Fibroblast of the aortic adventitia (primary cell): ENCODE data around the gene DNAJA4. TPM values are rescaled to one million over a fixed set of nuclear protein-coding genes. Genes with fewer than 3 reads are reported as not detected.
A peak's percentile ranks its signal among the peaks of the same experiment; 100 is the strongest.

Experiments
- DNase-seq: peaks from one replicate; pipeline ENCODE4 v3.0.0-alpha.2; 2010; ENCODE audit warnings: low read depth
- H3K4me3 ChIP-seq: 2 replicates; pipeline ENCODE4 v1.5.1; 2011; ENCODE audit warnings: low read depth, mild to moderate bottlenecking, control low read depth, low read length, moderate library complexity
- total RNA-seq: library from RNA; depleted of rRNA; stranded (reverse); fragments of >200 nt; gene quantifications from 2 replicates; pipeline ENCODE4 v1.2.3, GENCODE V29; 2012; ENCODE audit warnings: low replicate concordance
- TF ChIP-seq, protein P1 (sequence below): IDR thresholded peaks from 2 replicates; pipeline ENCODE4 v1.5.1; 2011; ENCODE audit warnings: mild to moderate bottlenecking, low read length, control low read depth, inconsistent platforms; ENCODE audit not compliant: insufficient read depth

DNAJA4 gene
- total RNA-seq, 1 donor = 2.3 TPM

DNA sequence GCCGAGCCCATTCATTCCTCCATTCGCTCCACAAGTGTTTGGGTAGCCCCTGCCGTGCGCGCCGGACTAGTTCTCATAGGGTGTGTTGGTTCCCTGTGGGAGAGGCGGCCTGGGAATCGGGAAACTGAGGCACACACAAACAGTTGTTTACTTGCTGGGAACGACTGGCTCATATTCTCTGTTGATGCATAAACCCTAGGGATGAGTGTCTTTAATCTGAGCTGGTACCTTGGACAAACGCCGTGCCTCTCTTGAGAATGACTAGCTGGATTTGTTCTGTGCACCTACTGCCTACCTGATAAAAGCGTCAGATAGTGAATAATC lies 737 bp downstream of the DNAJA4 start:
- peak overlapping the region; percentile 47 for H3K4me3 ChIP-seq
- TF ChIP-seq, protein P1, sequence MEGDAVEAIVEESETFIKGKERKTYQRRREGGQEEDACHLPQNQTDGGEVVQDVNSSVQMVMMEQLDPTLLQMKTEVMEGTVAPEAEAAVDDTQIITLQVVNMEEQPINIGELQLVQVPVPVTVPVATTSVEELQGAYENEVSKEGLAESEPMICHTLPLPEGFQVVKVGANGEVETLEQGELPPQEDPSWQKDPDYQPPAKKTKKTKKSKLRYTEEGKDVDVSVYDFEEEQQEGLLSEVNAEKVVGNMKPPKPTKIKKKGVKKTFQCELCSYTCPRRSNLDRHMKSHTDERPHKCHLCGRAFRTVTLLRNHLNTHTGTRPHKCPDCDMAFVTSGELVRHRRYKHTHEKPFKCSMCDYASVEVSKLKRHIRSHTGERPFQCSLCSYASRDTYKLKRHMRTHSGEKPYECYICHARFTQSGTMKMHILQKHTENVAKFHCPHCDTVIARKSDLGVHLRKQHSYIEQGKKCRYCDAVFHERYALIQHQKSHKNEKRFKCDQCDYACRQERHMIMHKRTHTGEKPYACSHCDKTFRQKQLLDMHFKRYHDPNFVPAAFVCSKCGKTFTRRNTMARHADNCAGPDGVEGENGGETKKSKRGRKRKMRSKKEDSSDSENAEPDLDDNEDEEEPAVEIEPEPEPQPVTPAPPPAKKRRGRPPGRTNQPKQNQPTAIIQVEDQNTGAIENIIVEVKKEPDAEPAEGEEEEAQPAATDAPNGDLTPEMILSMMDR = no peak
- no peak for DNase-seq

DNA sequence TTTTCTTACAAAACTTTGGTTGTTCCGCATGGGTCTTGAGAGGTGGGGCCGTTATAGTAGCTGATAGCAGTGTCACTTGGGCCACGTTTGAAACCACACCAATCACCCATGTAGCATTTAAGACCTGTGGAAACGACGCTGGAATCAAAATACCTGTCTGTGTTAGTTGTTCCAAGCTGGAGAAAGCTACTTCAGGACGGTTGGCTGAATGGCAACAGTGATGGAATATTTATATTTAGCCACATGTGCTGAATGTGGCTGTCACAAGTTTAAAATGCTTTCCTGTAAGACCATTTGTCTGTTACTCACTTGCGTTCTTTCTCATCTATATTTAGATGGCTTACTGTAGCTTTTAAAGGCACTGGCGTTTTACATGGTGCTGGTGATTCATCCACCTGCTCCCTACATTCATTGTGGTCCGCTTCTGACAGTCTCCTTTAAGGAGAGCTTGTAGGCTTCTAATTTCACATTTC lies 1.4 kb downstream of the DNAJA4 start:
- TF ChIP-seq, protein P1 = no peak
- peak; percentile 32 for DNase-seq
- H3K4me3 ChIP-seq = no peak overlapping the region

DNA sequence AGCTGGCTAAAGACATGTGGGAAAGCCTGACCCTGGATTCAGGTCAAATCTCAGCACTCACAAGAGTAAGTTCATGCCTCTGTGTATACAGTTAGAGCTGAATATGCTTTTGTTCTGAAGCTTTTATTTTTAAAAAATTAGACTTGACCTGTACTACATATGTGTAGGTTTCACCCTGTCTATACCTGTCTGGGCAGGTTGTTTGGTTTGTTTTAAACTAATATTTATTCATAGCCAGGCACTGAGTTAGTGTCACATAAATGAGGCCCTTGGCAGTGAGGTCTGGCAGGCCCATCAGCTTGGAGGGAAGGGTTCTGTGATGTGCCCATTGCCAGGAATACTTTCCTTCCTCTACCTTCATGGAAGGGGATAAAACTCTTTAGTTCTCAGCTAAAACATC lies 1.9 kb downstream of the DNAJA4 start:
- H3K4me3 ChIP-seq = no peak overlapping the region
- TF ChIP-seq, protein P1 = no peak
- DNase-seq = no peak

GRCh38 chr15:78266806-78267205 lies 2.4 kb downstream of the DNAJA4 start:
- TF ChIP-seq, protein P1 = no peak
- DNase-seq = no peak
- H3K4me3 ChIP-seq = no peak overlapping the region

DNA sequence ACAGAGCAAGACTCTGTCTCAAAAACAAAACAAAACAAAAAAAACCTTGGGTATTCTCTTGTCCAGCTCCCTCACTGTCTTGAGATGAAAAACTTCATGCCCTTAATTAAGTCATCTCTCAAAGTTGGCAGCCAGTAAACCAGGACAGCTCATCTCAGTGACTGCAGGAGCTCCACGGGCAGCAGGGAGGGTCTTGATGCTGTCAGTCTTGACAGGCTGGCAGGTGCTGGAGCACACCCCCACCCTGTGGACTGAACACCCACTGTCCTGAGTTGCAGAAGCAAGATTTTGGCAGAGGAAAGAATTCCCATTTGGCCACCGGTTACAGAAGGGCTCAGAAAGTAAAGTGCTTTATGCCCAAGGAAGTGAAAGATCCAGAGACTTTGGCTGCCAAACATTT lies 8.0 kb downstream of the DNAJA4 start:
- TF ChIP-seq, protein P1 = no peak
- no peak overlapping the region for H3K4me3 ChIP-seq
- DNase-seq = no peak

- DNase-seq = no peak
- TF ChIP-seq, protein P1 = no peak
- no peak overlapping the region for H3K4me3 ChIP-seq
Observed at GRCh38 chr15:78272776-78273175, 8.4 kb downstream of the DNAJA4 start.

DNA sequence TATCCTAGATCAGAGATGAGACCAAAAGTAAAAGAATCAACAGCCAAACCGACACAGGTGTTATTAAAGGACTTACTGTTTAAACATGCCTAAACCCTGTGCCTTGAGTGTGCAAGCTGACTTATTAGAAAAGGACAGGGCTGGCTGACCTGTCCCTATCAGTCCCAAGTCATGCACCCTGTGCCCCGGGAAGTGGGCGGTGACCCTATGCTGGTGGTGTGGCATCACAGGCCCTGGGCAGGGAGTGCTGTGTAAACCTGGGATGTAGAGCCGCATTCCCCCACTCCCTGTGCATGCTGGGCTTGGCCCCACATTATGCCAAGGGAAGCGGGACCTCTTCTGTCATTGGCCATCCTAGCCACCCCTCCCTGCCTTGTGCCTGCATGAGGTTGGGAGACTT lies 10.6 kb downstream of the DNAJA4 start:
- H3K4me3 ChIP-seq = no peak overlapping the region
- TF ChIP-seq, protein P1 = no peak
- DNase-seq = no peak
